DOHH2 (cell line): Measurements from ENCODE around the gene ACER1.

Experiments
- H3F3A ChIP-seq: fragments of 200-600 bp; sonication (generic), shearing (Covaris generic); 2 replicates; pipeline ENCODE4 v1.6.0; 2016; ENCODE audit warnings: antibody characterized with exemption, mild to moderate bottlenecking; ENCODE audit not compliant: control insufficient read depth, insufficient read depth
- H3K27ac ChIP-seq: fragments of 200-600 bp; sonication (generic); 2 replicates; pipeline ENCODE4 v1.5.1; 2014; ENCODE audit warnings: low read depth, mild to moderate bottlenecking, low read length, moderate library complexity
- H3K27me3 ChIP-seq: fragments of 200-600 bp; sonication (generic); 2 replicates; pipeline ENCODE4 v1.6.1; 2014; ENCODE audit warnings: mild to moderate bottlenecking, low read length, mixed read lengths; ENCODE audit not compliant: control insufficient read depth
- H3K36me3 ChIP-seq: fragments of 200-600 bp; sonication (generic); 2 replicates; pipeline ENCODE4 v1.6.1; 2014; ENCODE audit warnings: mild to moderate bottlenecking, low read length, moderate library complexity, mixed read lengths; ENCODE audit not compliant: control insufficient read depth
- H3K4me1 ChIP-seq: fragments of 200-600 bp; sonication (generic); 2 replicates; pipeline ENCODE4 v1.6.1; 2014; ENCODE audit warnings: mild to moderate bottlenecking, low read length, mixed read lengths; ENCODE audit not compliant: control insufficient read depth
- H3K4me2 ChIP-seq: fragments of 200-600 bp; sonication (generic); 2 replicates; pipeline ENCODE4 v1.6.0; 2014; ENCODE audit warnings: mild to moderate bottlenecking, low read length, moderate library complexity
- H3K4me3 ChIP-seq: fragments of 200-600 bp; sonication (generic); 2 replicates; pipeline ENCODE4 v1.5.1; 2014; ENCODE audit warnings: mild to moderate bottlenecking, low read length, mixed read lengths
- H3K79me2 ChIP-seq: fragments of 200-600 bp; sonication (generic); 2 replicates; pipeline ENCODE4 v1.6.1; 2014; ENCODE audit warnings: mild to moderate bottlenecking, low read length, mixed read lengths; ENCODE audit not compliant: control insufficient read depth
- H3K9me2 ChIP-seq: fragments of 200-600 bp; sonication (generic); replicated peaks from 2 replicates; pipeline ENCODE4 v1.6.1; 2014; ENCODE audit warnings: mild to moderate bottlenecking, low read length, mixed read lengths; ENCODE audit not compliant: control insufficient read depth
- H3K9me3 ChIP-seq: fragments of 200-600 bp; sonication (generic); 2 replicates; pipeline ENCODE4 v1.6.1; 2014; ENCODE audit warnings: antibody characterized with exemption, low read length, mixed read lengths; ENCODE audit not compliant: control insufficient read depth, insufficient read depth
- H4K20me1 ChIP-seq: fragments of 200-600 bp; sonication (generic); 2 replicates; pipeline ENCODE4 v1.6.0; 2014; ENCODE audit warnings: low read depth, mild to moderate bottlenecking, antibody characterized with exemption, low read length, moderate library complexity; ENCODE audit not compliant: control insufficient read depth, insufficient read depth
- EZH2phosphoT487 ChIP-seq: fragments of 200-600 bp; sonication (generic); IDR thresholded peaks from 2 replicates; pipeline ENCODE4 v1.6.1; 2017; ENCODE audit warnings: borderline replicate concordance, mild to moderate bottlenecking, antibody characterized with exemption, low read length, moderate library complexity, mixed read lengths
- TF ChIP-seq, protein P1 (sequence below): fragments of 200-600 bp; sonication (generic); IDR thresholded peaks from one replicate; pipeline ENCODE4 v1.5.1; 2014; ENCODE audit warnings: antibody characterized with exemption, mild to moderate bottlenecking, low read depth, low read length; ENCODE audit not compliant: poor library complexity, severe bottlenecking

ACER1 gene

DNA sequence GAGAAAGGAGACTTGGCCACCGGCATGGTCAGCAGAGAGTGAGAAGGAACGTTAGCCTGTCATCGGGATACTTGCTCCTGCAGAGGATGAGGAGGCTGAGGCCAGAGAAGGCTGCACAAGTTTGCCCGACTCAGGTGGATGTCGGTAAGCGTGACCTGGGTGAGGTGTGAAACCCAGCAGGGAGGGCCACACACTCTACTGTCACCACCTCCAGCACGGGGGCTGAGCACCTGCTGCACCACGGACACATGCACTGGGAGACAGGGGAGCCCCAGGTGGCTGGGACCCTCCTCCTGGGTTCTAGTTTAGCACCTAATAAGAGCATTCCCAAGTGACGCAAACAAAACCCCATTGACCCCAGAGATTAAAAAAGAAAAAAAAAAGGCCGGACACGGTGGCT, 70.9 kb downstream of the ACER1 start:
- TF ChIP-seq, protein P1, sequence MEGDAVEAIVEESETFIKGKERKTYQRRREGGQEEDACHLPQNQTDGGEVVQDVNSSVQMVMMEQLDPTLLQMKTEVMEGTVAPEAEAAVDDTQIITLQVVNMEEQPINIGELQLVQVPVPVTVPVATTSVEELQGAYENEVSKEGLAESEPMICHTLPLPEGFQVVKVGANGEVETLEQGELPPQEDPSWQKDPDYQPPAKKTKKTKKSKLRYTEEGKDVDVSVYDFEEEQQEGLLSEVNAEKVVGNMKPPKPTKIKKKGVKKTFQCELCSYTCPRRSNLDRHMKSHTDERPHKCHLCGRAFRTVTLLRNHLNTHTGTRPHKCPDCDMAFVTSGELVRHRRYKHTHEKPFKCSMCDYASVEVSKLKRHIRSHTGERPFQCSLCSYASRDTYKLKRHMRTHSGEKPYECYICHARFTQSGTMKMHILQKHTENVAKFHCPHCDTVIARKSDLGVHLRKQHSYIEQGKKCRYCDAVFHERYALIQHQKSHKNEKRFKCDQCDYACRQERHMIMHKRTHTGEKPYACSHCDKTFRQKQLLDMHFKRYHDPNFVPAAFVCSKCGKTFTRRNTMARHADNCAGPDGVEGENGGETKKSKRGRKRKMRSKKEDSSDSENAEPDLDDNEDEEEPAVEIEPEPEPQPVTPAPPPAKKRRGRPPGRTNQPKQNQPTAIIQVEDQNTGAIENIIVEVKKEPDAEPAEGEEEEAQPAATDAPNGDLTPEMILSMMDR, result no peak
- no peak for TF ChIP-seq EZH2phosphoT487
- H3K4me1 ChIP-seq, result 0 out of 2 replicates have a peak, but pooled peaks cover 3% of the 10 kb centered on the region
- no peak overlapping the region for H3K27ac ChIP-seq
- H3K4me3 ChIP-seq, result no peak overlapping the region
- peaks cover 56% of the 10 kb centered on the region for H3K79me2 ChIP-seq
- no peaks in the 10 kb centered on the region for H3F3A ChIP-seq
- no peaks in the 10 kb centered on the region for H3K27me3 ChIP-seq
- H4K20me1 ChIP-seq, result peaks cover 15% of the 10 kb centered on the region
- no peaks in the 10 kb centered on the region for H3K9me2 ChIP-seq
- no peak overlapping the region for H3K4me2 ChIP-seq
- peaks cover 48% of the 10 kb centered on the region for H3K36me3 ChIP-seq
- H3K9me3 ChIP-seq, result no peaks in the 10 kb centered on the region

DNA sequence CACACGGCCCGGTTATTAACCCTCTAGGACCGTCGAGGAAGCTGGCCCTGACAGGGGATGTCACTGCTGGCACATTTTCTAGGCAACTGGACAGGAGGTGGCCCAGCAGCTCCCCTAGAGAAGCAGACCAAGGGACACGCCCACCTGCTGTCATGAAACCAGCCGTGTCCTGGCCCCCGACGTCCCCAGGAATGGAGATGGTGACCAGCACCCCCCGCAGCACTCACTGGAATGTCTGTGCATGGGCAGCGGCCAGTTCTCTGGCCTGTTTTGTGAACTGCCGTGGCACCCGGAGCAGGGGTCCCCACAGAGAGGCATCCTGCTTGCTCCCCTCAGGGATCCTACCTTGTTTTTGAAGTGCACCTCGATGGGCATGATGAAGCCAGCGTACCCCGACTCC, 71.5 kb downstream of the ACER1 start:
- H3K9me3 ChIP-seq, result no peaks in the 10 kb centered on the region
- no peaks in the 10 kb centered on the region for H3K9me2 ChIP-seq
- peaks cover 59% of the 10 kb centered on the region for H3K79me2 ChIP-seq
- no peak overlapping the region for H3K4me2 ChIP-seq
- H4K20me1 ChIP-seq, result peaks cover 20% of the 10 kb centered on the region
- TF ChIP-seq, protein P1, result no peak
- TF ChIP-seq EZH2phosphoT487, result no peak
- peaks cover 48% of the 10 kb centered on the region for H3K36me3 ChIP-seq
- H3K4me3 ChIP-seq, result no peak overlapping the region
- no peak overlapping the region for H3K27ac ChIP-seq
- H3K27me3 ChIP-seq, result no peaks in the 10 kb centered on the region
- H3K4me1 ChIP-seq, result 0 out of 2 replicates have a peak, but pooled peaks cover 3% of the 10 kb centered on the region
- no peaks in the 10 kb centered on the region for H3F3A ChIP-seq

GRCh38 chr19:6260912-6261650, 72.3 kb downstream of the ACER1 start:
- H3K4me2 ChIP-seq, result no peak overlapping the region
- TF ChIP-seq, protein P1, result peak; percentile 65
- TF ChIP-seq EZH2phosphoT487, result no peak
- H3K4me1 ChIP-seq, result 0 out of 2 replicates have a peak, but pooled peaks cover 3% of the 10 kb centered on the region
- H3K36me3 ChIP-seq, result peaks cover 48% of the 10 kb centered on the region
- no peak overlapping the region for H3K4me3 ChIP-seq
- no peaks in the 10 kb centered on the region for H3K27me3 ChIP-seq
- no peaks in the 10 kb centered on the region for H3F3A ChIP-seq
- peaks cover 22% of the 10 kb centered on the region for H4K20me1 ChIP-seq
- peaks cover 54% of the 10 kb centered on the region for H3K79me2 ChIP-seq
- no peak overlapping the region for H3K27ac ChIP-seq
- no peaks in the 10 kb centered on the region for H3K9me3 ChIP-seq
- H3K9me2 ChIP-seq, result no peaks in the 10 kb centered on the region
